A673 (cell line): Measurements from ENCODE around the gene SOCS3. TPM values are rescaled to one million over a fixed set of nuclear protein-coding genes. Genes with fewer than 3 reads are reported as not detected.

Source experiments
- BruUV-seq: library from RNA; stranded (reverse); fragments of 400-500 nt; replicated peaks from 2 replicates; lab custom pipeline; 2021; lab: Mats Ljungman, UMichigan
- CTCF ChIA-PET: fragments of 300-600 bp; sonication (Branson Sonifier 250); formaldehyde crosslinking; loops from one replicate; lab custom pipeline; 2022; ENCODE audit warnings: antibody characterized with exemption; lab: Charles Lee
- POLR2A ChIA-PET: fragments of 300-600 bp; sonication (Branson Sonifier 250); formaldehyde crosslinking; loops from one replicate; lab custom pipeline; 2022; ENCODE audit warnings: antibody characterized with exemption; ENCODE audit not compliant: low non-redundant PET; lab: Charles Lee
- DNase-seq: peaks from one replicate; pipeline ENCODE4 v3.0.0-alpha.2; 2015; ENCODE audit warnings: low spot score
- H3K27ac ChIP-seq: fragments of 200-600 bp; sonication (generic); 2 replicates; pipeline ENCODE4 v1.5.1; 2016; ENCODE audit warnings: mixed run types, low read depth, mild to moderate bottlenecking, mixed read lengths, antibody characterized with exemption, low read length; ENCODE audit not compliant: poor library complexity, severe bottlenecking
- H3K27me3 ChIP-seq: fragments of 200-600 bp; sonication (generic); replicated peaks from 2 replicates; pipeline ENCODE4 v1.6.1; 2017; ENCODE audit warnings: mixed run types, low read depth, mild to moderate bottlenecking, mixed read lengths, antibody characterized with exemption, low read length; ENCODE audit not compliant: insufficient read depth, poor library complexity
- H3K36me3 ChIP-seq: fragments of 200-600 bp; sonication (generic); 2 replicates; pipeline ENCODE4 v1.6.1; 2016; ENCODE audit warnings: mixed run types, mild to moderate bottlenecking, mixed read lengths, antibody characterized with exemption, low read length; ENCODE audit not compliant: insufficient read depth, poor library complexity, severe bottlenecking
- H3K4me1 ChIP-seq: fragments of 200-600 bp; sonication (generic); 2 replicates; pipeline ENCODE4 v1.6.1; 2017; ENCODE audit warnings: mixed run types, mild to moderate bottlenecking, mixed read lengths, antibody characterized with exemption, low read length; ENCODE audit not compliant: insufficient read depth, poor library complexity, severe bottlenecking
- H3K4me3 ChIP-seq: fragments of 200-600 bp; sonication (generic); 2 replicates; pipeline ENCODE4 v1.5.1; 2016; ENCODE audit warnings: low read depth, mixed run types, mild to moderate bottlenecking, mixed read lengths, low read length; ENCODE audit not compliant: poor library complexity, severe bottlenecking
- H3K9me3 ChIP-seq: fragments of 200-600 bp; sonication (generic); 2 replicates; pipeline ENCODE4 v1.6.1; 2016; ENCODE audit warnings: mixed run types, low read depth, mild to moderate bottlenecking, mixed read lengths, antibody characterized with exemption, low read length; ENCODE audit not compliant: poor library complexity, severe bottlenecking
- CTCF ChIP-seq: fragments of 300-800, 200-600 bp; sonication (generic); conservative IDR thresholded peaks from 2 replicates; pipeline ENCODE4 v1.5.1; 2017; ENCODE audit warnings: low read depth, mild to moderate bottlenecking, antibody characterized with exemption, low read length, moderate library complexity, mixed read lengths
- EZH2 ChIP-seq: fragments of 200-600 bp; sonication (generic); IDR thresholded peaks from 2 replicates; pipeline ENCODE4 v1.6.1; 2017; ENCODE audit warnings: borderline replicate concordance, low read depth, mild to moderate bottlenecking, mixed read lengths, antibody characterized with exemption, low read length; ENCODE audit not compliant: poor library complexity, severe bottlenecking
- intact Hi-C: fragments of 100-400 bp; cut with micrococcal nuclease; formaldehyde crosslinking; loops from one replicate; pipeline ENCODE4 v1.10.0; 2022; ENCODE audit not compliant: unreplicated experiment
- total RNA-seq: library from RNA; stranded (reverse); gene quantifications from 2 replicates; pipeline ENCODE4 v1.2.3, GENCODE V29; 2021

The SOCS3 gene
- total RNA-seq, 1 experiment from 2014 or later: 9.5 TPM

- ChIA-PET CTCF (no interaction called here), POLR2A (no interaction called here)
- H3K27ac ChIP-seq: no peak overlapping the region
- H3K4me3 ChIP-seq: no peak overlapping the region
- no peaks in the 10 kb centered on the region for H3K36me3 ChIP-seq
- H3K4me1 ChIP-seq: no peaks in the 10 kb centered on the region
- DNase-seq: no peak
- TF ChIP-seq CTCF: no peak
- TF ChIP-seq EZH2: no peak
- no peaks in the 10 kb centered on the region for H3K9me3 ChIP-seq
- no peaks in the 10 kb centered on the region for H3K27me3 ChIP-seq
- no TSS peak for BruUV-seq
- intact Hi-C loops: no loop called here
These were observed 6.4 kb upstream of the SOCS3 start for GRCh38 chr17:78366109-78366848.

- intact Hi-C loops: no loop called here
These were observed 5.8 kb upstream of the SOCS3 start for GRCh38 chr17:78365561-78366108.

More at GRCh38 chr17:78365561-78366108, 5.8 kb upstream of the SOCS3 start:
- no peak for TF ChIP-seq EZH2
- no peak for TF ChIP-seq CTCF
- no TSS peak for BruUV-seq
- no peaks in the 10 kb centered on the region for H3K36me3 ChIP-seq
- CTCF ChIA-PET: no interaction called here
- POLR2A ChIA-PET: no interaction called here
- H3K4me3 ChIP-seq: no peak overlapping the region
- H3K27me3 ChIP-seq: no peaks in the 10 kb centered on the region
- DNase-seq: no peak
- no peaks in the 10 kb centered on the region for H3K4me1 ChIP-seq
- no peaks in the 10 kb centered on the region for H3K9me3 ChIP-seq
- H3K27ac ChIP-seq: no peak overlapping the region
